Left kidney (tissue), 2 donors: Measurements from ENCODE around the gene MRPL53. TPM values are rescaled to one million over a fixed set of nuclear protein-coding genes. Genes with fewer than 3 reads are reported as not detected.
"Not testable (repeated sequence)": the region's sequence is repeated elsewhere in the genome, so short reads cannot be mapped to it uniquely, and the experiment has no call there.

Experiments used
- DNase-seq: peaks from one replicate; pipeline ENCODE4 v3.0.0-alpha.2; 2013
- polyA plus RNA-seq: library from polyadenylated mRNA; unstranded; fragments of 120-200 nt; gene quantifications from one replicate; pipeline ENCODE4 v1.2.1, GENCODE V29; 2013; ENCODE audit not compliant: insufficient read length

Gene MRPL53
- polyA plus RNA-seq, 1 donor: 37.7 TPM

- DNase-seq: not testable (repeated sequence)
Observed at GRCh38 chr2:74483675-74484164, 11.2 kb upstream of the MRPL53 start.

DNA sequence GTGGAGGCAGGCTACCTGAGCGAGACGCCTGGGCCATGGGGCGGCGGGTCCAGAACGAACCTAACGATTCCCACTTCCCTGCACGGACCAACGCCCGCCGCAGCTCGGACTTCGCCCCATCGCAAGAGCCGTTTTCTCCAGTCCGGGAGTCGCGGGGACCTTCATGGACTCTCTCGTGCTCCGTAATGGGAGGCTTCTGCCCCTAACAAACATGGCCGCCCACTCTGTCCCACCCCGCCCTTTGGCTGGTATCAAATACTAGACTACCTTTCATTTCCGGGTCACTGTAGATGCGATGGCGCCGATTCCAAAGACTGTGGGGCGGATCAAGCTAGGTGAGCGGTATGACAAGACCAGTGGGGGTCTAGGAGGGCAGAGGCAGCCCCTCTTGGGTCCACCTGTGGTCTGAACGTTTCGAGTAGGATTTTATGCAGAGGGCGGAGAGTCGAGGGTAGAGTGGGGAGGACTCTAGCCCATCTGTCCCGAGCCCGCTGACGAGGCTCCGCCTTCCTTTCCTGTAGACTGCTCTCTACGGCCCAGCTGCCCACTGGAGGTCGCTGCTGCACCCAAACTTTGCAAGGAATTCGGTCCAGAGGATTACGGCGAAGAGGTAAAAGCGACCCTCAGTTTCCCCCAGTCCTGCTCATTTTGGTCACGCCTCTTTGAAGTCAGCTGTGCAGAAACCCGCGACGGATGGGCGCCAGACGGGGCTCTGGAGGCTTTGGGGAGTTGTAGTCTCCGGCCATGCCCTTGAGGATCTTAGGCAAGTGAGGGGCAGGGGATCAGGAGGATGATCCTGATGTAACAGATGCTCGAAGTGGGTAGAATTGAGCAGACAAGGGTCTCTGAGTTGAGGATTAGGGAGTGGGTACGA, 10.6 kb upstream of the MRPL53 start, which contains the start of the genes CCDC142 and TTC31:
Gene CCDC142 (minus strand): TSS at position 198 of the 874 bp plus-strand sequence. CDS start 161 bp downstream, at position 37.
Gene TTC31 (plus strand): TSS at position 281 of the 874 bp plus-strand sequence. CDS start 15 bp downstream, at position 296.
- DNase-seq: peak; percentile 97

DNA sequence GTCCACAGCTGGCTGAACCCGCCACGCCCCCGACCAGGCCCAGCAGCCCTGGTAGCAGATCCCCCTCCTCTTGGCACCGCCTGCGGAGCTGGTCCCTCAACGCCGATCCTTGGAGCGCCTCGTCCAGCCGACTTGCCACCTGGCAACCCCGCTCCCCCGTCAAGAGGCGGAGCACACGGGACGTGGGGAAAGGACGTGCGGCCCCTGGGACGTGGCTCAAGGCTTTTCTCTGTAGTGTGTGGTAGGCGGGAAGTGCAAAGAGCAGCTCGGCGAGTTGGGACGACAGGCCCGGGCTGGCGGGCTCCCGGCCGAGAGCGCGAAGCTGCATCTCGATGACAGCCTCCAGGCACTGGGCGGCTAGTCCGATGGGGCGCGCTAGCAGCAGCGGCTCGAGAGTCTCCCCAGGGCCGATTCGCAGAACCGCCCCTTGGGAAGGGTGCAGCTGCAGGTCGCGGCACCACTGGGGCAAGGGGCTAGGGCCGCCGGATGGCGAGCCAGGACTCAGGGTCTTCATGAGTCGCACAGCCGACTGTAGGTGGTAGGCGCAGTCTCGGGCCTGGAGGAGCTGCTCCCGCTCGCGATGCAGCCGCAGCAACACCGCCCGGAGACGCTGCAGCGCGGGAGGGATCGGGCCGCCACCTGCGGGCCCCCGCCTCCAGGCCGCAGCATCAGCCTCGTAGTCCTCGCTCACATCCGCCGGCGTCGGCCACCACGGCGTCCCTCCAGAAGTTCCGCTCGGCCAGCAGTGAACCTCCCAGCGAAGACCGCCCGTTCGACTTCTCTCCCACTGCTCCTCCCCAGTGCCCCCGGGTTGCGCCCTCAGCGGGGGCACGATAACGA, 9.7 kb upstream of the MRPL53 start:
- DNase-seq: no peak

GRCh38 chr2:74481431-74481830, 9.0 kb upstream of the MRPL53 start:
- no peak for DNase-seq

DNA sequence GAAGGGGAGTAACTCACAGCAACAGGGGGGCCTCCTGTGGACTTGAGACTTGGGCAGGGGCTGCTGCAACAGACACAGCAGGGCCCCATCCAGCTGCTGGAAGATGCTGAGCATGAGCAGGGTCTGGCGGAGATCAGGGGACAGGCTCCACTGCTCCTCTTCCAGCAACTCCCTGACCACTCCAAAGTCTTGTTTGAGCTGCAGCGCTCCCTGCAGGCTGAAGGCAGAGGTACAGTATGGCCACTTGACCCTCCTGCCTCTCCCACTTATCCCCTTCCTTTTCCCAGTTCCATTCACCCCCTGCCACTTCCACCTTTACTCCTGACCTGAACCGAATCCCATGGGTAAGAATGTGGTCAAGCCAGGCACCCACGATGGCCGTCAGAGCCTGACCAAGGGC, 2.4 kb upstream of the MRPL53 start:
- no peak for DNase-seq

DNA sequence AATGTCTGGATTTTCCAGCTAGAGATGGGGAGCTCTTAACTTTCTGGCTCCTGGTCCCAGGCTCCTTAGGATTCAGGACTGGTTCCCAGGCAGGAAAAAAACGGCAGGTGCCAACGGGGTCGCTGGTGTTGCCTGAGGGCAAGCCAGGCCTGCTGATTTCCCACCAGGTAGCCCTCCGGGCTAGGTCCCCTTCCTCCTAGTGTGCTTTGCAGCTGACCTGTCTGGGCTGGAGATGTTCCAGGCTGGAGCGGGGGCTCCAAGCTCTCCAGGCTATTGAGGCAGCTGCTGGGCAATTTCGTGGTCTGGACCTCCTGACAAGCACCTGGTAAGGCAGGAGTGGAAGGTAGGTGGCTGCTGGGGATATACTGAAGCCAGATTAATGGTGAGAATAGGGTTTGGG, 2.0 kb upstream of the MRPL53 start:
- no peak for DNase-seq

GRCh38 chr2:74472945-74473258, 422 bp upstream of the MRPL53 start:
- DNase-seq: no peak

GRCh38 chr2:74471332-74472065, 981 bp downstream of the MRPL53 start:
- no peak for DNase-seq

- DNase-seq: not testable (repeated sequence)
Observed at GRCh38 chr2:74470742-74471141, 1.7 kb downstream of the MRPL53 start.

DNA sequence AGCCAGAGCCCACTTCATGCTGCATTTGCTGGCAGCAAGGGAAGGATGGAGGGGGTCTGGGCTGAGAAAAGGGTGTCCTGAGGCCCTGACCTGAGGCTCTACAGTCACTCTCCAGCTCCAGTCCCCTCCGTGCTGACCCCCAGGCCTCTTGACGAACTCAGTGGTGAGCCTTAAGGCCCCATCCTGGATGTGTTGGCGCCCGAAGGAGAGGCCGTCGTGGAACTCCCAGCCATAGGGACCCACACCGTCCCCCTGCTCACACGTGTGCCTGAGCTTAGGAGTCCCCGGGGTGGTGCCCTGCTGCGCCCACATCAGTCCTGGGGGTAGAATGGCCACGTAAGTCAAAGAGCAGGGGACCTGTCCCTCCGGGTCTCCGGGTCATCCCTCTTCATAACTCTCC, 8.1 kb downstream of the MRPL53 start:
- DNase-seq: no peak

GRCh38 chr2:74462786-74463105, 9.7 kb downstream of the MRPL53 start:
- no peak for DNase-seq

DNA sequence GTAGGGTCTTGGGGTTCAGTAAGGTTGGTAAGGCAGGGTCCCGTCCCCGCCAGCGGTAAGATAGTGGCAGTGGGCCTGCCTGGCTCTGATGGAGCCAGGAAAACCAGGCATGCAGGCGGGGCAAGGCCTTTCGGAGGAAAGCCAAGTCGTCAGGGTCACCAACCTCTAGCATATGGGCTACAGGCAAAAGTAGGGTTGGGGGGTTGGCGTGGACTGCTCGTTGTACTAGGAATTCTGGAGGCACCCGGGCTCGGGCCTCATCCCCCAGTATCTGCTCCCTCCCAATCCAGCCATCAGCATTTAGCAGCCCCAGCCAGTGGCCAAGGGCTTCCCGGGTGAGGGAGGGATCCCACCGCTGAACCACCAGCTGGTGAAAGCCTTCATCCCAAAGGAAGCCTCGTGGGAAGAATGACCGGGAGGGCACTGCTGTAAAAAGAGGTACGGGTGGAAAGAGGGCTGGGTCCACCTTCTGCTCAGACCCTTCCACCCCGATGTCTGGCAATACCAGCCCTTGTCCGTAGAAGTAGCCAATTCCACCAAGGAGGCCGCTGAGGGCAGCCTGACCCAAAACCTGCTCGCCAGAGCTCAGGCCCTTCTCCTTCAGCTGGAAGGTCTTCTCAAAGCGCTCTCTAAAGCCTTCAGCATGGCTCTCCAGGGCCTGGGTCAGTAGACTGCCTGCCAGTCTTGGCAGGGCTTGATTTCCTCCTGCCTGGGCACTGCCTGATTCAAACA, 10.3 kb downstream of the MRPL53 start:
- no peak for DNase-seq

DNA sequence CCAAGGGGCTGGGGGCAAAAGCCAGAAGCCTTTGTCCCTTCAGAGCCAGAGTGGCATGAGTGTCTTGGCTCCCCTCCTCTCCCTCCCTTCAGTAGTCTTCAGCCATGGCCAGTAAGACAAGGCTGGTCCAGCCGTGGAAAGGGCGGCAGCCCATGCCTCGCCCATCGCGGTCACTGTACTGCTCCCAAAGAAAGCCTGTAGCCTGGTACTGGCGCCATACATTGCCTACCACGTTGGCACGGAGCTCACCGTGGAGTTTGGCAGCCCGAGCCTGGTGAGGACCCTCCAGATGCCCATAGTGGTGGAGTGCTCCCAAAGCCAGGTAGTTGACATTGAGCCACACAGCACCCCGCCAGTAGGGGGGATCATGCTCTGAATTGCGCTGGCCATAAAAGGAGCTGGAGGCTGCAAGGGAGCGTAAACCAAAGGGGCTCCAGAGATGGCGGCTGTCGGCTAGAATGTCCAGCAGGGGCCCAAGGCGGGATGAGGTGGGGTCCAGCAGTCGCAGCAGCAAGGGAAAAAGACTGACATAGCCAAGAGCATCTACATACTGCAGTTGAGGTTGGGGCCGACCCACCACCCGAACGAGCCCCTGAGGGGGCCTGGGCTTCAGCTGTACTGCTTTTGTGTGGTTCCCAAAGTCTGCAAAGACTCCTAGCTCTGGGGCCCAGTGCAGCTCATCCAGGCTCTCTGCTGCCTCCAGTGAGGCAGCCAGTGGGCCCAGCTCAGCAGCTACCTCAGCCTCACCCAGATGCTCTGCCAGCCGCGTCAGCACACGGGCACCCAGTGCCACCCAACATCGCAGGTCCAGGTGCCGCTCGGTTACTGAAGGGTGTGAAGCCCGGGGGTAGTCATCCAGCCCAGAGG, 11.1 kb downstream of the MRPL53 start:
- DNase-seq: no peak

DNA sequence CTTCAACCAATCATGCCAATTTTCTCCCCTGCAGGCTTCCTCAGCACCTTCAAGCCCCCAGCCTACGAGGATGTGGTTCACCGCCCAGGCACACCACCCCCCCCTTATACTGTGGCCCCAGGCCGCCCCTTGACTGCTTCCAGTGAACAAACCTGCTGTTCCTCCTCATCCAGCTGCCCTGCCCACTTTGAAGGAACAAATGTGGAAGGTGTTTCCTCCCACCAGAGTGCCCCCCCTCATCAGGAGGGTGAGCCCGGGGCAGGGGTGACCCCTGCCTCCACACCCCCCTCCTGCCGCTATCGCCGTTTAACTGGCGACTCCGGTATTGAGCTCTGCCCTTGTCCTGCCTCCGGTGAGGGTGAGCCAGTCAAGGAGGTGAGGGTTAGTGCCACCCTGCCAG, 12.3 kb downstream of the MRPL53 start:
- DNase-seq: not testable (repeated sequence)

DNA sequence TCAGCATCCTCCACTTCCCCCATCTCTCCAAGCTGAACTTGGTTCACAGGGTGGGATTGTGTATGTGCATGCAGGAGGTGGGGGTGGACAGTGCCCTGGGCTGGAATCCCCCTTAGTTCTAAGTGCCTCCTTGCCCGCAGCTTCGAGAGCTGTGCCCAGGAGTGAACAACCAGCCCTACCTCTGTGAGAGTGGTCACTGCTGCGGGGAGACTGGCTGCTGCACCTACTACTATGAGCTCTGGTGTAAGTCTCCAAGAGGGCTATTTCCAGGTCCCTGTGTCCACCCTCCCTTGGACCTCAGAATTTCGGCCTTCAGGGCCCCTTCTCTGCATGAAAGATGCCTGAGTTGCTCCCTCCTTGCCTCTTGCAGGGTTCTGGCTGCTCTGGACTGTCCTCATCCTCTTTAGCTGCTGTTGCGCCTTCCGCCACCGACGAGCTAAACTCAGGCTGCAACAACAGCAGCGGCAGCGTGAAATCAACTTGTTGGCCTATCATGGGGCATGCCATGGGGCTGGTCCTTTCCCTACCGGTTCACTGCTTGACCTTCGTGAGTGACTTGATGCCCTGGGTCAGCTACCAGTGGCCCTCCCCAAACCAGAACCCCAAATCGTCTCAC, 12.9 kb downstream of the MRPL53 start:
- not testable (repeated sequence) for DNase-seq

DNA sequence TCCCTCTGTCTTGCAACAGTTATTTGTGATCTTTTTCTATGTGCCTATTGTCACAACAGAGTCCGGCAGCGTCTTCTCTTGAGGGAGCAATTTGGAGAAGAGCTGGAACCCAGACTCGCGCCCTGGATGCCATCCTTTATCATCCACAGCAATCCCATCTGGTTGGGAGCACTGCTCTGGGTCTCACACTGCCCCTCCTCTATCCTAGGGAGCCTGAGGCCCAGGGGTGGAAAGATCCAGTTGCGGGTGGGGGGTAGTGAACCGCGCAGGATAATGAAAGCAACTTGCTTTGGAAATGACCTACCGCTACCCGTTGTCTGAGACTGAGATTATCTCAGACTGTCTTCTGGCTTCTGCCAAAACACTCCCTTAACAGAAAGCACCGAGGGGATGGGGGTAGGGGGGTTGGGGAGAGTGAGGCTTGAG, 13.5 kb downstream of the MRPL53 start:
- no peak for DNase-seq

DNA sequence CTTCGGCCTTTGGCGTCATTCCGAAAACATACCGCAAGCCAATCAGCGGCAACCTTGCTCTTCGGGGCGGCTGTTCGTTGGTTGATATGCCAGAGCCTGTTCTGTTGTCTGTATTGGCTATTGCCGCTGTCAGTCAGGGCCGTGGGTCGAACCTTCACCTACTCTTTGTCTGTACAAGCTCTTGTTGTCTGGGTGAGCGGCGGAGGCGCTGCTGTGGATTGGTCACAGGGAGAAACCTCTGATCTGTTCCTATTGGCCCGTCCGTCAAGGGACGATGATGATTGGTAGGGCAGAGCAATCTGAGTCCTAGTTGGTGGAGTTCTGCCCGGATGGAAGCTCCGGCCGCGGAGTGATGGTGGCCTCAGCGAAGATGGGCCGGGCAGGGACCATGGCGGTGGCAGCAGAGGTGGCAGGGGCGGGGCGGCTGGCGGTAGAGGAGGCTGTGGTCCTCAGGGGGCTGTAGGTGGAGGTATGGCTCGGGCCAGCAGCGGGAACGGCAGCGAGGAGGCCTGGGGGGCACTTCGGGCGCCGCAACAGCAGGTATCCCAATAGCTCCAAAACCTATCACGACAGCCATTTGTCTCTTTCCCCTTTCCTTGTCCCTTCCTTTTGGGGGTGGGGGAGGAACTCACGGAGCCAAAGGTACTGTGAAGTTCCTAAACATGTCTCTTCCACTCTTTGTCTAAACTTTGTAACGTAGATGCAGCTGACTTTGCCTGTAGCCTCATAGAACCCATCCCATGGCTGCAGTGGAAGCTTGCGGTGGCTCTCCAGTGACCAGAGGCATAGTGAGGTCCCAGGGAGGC, 14.1 kb downstream of the MRPL53 start, which contains the start of gene WBP1:
Gene WBP1 (plus strand): TSS at position 307 of the 806 bp plus-strand sequence. CDS start 165 bp downstream, at position 472.
- peak; percentile 100 for DNase-seq

- no peak for DNase-seq
Observed at GRCh38 chr2:74457549-74458131, 14.8 kb downstream of the MRPL53 start.

DNA sequence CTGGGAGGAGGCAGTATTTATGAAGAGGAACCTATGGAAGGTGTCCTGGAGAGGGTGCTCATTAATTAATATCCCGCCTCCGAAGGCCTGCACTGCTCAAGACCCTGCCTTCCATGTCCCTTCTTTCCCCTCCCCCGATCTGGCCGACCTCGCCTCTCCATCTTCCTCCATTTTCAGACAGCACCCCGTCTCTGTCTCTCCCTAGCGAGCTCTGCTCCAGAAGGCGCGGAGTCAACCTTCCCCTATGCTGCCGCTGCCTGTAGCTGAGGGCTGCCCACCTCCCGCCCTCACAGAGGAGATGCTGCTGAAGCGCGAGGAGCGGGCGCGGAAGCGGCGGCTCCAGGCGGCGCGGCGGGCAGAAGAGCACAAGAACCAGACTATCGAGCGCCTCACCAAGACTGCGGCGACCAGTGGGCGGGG, 15.3 kb downstream of the MRPL53 start:
- no peak for DNase-seq
